PC-3 (cell line): ENCODE results near the gene OPALIN.

Source experiments
- EZH2 ChIP-seq: fragments of 300-600 bp; sonication (generic); IDR thresholded peaks from one replicate; pipeline ENCODE4 v1.6.1; 2017; ENCODE audit warnings: antibody characterized with exemption, mild to moderate bottlenecking, low read length; ENCODE audit not compliant: unreplicated experiment
- EZH2phosphoT487 ChIP-seq: fragments of 300-600 bp; sonication (generic); IDR thresholded peaks from 2 replicates; pipeline ENCODE4 v1.6.1; 2018; ENCODE audit warnings: mild to moderate bottlenecking, antibody characterized with exemption, low read length, borderline replicate concordance
- TF ChIP-seq, protein P1 (sequence below): fragments of 300-600 bp; sonication (generic); conservative IDR thresholded peaks from 2 replicates; pipeline ENCODE4 v1.5.1; 2017; ENCODE audit warnings: antibody characterized with exemption, low read depth, mild to moderate bottlenecking, low read length

DNA sequence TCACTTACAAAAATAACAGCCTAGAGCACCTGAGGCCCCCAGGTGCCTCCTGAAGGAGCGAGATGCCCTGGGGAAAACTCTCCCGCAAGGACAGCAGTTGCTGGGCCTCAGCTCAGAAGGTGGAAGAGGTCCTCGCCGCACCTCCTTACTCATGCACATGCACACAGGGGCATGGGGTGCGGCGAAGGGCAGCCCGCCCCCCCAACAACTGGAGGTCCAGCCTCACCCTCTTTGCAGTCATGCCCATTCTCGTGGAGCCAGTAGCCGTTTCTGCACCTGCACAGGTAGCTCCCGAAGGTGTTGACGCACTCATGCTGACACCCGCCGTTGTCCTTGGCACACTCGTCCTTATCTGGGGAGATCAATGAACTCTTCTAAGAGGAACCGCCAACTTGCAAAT lies 19.9 kb upstream of the OPALIN start:
- TF ChIP-seq EZH2 (no peak), EZH2phosphoT487 (no peak)
- TF ChIP-seq, protein P1, sequence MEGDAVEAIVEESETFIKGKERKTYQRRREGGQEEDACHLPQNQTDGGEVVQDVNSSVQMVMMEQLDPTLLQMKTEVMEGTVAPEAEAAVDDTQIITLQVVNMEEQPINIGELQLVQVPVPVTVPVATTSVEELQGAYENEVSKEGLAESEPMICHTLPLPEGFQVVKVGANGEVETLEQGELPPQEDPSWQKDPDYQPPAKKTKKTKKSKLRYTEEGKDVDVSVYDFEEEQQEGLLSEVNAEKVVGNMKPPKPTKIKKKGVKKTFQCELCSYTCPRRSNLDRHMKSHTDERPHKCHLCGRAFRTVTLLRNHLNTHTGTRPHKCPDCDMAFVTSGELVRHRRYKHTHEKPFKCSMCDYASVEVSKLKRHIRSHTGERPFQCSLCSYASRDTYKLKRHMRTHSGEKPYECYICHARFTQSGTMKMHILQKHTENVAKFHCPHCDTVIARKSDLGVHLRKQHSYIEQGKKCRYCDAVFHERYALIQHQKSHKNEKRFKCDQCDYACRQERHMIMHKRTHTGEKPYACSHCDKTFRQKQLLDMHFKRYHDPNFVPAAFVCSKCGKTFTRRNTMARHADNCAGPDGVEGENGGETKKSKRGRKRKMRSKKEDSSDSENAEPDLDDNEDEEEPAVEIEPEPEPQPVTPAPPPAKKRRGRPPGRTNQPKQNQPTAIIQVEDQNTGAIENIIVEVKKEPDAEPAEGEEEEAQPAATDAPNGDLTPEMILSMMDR: no peak
